AML-193 (cell line): Measurements from ENCODE around the gene PATJ.
"Not testable (repeated sequence)": the region's sequence is repeated elsewhere in the genome, so short reads cannot be mapped to it uniquely, and the experiment has no call there.

ENCODE experiments used
- DNase-seq, 2 experiments: peaks; one replicate each; lab custom pipeline; 2025; lab: John Stamatoyannopoulos, UW

Gene PATJ

DNA sequence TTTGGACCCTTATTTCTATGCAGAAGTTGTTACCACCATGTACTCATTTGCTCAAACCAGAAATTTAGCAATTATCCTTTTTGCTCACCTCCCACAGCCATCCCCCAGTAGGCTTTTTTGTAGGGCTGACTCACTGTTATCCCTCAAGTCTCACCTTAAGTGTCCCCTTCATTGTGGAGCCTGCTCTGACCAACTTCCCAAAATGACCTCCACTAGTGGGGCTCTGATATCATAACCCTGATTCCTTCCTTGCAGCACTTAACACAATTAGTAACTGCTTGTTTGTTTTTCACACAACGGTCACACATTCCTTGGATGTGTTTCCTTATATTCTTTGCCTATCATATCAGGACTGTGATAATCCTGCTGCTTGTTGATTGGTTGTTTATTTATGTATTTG is 76.7 kb downstream of the PATJ start:
- no peak for DNase-seq

DNA sequence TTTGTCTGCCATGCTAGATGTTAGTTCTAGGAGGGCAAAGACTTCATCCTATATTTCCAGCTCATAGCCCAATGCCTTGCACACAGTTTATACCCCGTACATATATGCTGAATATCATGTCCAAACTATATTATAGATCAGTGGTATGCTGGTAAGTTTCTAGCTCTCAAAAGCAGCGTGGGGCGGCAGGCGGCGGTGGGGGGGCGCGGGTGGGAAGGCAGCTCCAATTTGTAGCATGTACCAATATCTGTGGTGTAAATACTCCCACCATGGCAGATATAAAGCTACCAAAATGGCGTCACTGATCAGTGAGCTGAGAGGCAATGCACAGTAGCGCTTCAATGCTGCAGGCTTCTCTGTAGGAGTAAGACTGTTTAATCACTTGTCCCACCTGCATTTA is 77.1 kb downstream of the PATJ start:
- DNase-seq: no peak

- no peak for DNase-seq
Measured at GRCh38 chr1:61825393-61825792, 83.1 kb downstream of the PATJ start.

DNA sequence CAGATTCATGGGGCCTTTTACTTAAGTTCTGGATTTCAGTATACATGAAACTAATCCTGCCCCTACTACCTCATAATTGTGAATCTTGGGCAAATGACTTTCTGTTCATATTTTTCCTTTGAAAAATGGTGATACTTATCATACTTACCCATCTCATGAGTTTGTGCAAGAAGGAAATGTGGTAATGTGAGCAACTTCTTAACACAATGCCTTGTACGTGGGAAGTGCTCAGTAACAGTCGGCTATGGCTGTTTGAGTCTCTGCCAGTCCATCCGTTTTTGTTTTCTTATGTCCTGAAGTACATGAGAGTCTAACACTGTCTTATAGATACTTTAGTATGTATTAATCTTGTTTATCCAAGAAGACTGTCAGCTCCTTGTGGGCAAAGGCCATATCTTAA is 86.5 kb downstream of the PATJ start:
- peak; percentile 51 for DNase-seq

GRCh38 chr1:61836649-61837048 is 94.4 kb downstream of the PATJ start:
- no peak for DNase-seq

- not testable (repeated sequence) for DNase-seq
Measured at GRCh38 chr1:61837607-61838006, 95.3 kb downstream of the PATJ start.

DNA sequence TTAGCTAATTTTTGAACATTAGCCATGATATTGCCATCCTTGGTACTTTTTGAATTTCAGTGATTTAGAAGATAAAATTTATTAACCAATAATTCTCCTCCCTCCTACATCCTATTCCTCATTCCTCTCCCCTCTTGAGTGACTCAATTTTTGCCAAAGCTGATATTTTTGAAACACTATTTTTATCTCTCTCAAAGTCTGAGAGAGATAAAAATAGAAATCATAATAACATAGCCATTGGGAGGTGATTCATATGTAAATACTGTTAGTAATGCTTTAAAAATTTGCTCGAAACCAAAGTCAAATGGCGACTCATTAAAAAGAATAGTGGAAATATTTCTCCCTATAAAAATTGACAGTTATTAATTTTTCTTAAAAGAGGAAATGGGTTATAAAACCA is 97.4 kb downstream of the PATJ start:
- no peak for DNase-seq

GRCh38 chr1:61842036-61842435 is 99.8 kb downstream of the PATJ start:
- no peak for DNase-seq

DNA sequence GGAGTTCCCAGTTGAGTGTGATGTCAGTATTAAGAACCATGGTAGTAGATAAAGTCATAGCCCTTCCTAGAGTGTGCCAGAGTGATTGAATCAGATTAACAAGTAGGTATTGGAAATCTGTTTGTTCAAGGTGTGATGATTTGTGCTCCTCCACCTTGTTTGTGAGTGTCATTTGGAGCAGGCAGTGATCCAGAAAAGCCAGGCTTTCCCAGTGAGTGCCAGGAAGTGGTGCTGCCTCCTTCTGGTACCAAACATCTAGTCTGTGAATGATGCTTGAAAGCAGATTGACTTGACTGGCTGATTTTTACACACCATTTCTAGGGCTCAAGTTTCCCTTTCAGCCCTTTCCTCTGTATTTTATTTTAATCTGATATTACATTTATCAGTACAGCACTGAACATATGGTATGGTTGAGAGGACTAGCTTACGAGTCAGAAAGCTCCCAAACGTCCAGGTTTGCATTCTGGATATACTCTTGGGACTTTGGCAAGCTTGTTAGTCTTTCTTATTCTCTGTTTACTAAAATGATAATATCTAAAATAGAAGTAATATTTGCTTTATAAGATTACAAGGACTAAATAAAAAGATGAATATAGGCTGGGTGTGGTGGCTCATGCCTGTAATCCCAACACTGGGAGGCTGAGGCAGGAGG is 100.7 kb downstream of the PATJ start:
- no peak for DNase-seq

- DNase-seq: no peak
Measured at GRCh38 chr1:61844006-61844405, 101.7 kb downstream of the PATJ start.

- not testable (repeated sequence) for DNase-seq
Measured at GRCh38 chr1:61844664-61845063, 102.4 kb downstream of the PATJ start.

DNA sequence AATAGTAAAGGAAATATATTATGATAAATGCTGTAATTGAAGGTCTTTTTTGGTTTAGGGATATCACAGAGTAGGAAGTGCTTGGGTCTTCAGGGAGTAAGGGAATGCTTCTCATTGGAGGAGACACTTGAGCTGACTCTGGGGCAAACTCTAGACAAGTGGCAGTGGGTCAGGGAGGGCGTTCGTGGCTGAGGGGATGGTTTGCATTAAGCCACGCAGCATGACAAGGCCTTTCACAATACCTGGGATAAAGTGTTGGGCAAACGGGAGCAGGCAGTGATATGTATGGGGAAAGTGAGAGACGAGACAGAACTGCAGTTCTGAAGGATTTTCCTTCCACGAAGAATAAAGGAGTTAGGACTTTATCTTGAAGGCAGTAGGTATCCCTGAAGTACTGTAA is 109.0 kb downstream of the PATJ start:
- DNase-seq: no peak

DNA sequence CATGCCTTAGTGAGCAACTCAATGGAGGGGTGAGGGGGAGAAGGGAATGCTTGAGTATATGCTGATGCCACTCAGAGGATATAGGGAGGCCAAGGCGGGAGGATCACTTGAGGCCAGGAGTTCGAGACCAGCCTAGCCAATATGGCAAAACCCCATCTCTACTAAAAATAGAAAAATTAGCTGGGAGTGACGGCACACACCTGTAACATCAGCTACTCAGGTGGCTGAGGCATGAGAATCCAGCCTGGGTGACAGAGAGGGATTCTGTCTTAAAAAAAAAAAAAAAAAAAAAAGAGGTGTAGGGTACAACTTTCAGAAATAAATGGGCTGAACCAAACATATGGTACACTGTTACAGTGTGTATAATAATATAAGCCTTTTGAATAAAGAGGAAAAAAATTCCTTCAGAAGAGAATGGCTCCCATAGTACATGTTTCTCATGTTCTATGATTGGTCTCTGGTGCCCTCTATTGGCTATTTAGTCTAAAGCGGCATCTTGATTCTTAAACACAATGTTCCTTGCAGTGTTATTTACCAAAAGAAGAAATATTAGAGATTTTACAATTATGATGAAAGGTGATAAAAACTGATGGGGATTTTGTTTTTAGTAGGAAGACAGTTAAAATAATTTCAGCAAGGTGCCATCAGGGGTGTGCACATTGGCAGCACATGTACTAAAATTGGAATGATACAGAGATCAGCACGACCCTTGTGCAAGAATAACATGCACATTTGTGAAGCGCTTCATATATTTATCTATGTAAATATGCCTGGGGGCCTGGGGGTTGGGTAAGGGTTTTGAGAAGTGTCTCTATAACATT is 109.8 kb downstream of the PATJ start:
- peak; percentile 49 to 57 for DNase-seq

GRCh38 chr1:61852670-61853015 is 110.4 kb downstream of the PATJ start:
- no peak for DNase-seq

DNA sequence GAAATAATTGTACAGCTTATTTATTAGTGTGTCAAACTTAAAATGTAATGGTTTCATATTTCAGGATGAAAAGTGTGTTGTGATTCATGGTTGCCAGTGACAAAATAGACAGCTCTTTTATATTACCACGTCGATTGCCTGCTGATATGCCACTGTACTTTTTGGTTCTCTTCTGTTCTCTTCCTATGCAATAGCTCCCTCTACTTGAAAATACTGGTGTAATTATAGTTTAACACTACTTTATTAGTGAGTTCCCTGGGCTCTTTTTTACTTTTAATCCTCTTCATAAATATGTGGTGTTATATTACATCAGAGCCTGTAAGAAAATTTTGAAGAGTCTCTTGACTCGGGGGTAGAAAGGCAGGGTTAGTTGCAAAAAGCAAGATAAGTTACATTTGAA is 111.3 kb downstream of the PATJ start:
- peak; percentile 16 to 19 for DNase-seq

GRCh38 chr1:61864489-61864888 is 122.2 kb downstream of the PATJ start:
- no peak for DNase-seq

DNA sequence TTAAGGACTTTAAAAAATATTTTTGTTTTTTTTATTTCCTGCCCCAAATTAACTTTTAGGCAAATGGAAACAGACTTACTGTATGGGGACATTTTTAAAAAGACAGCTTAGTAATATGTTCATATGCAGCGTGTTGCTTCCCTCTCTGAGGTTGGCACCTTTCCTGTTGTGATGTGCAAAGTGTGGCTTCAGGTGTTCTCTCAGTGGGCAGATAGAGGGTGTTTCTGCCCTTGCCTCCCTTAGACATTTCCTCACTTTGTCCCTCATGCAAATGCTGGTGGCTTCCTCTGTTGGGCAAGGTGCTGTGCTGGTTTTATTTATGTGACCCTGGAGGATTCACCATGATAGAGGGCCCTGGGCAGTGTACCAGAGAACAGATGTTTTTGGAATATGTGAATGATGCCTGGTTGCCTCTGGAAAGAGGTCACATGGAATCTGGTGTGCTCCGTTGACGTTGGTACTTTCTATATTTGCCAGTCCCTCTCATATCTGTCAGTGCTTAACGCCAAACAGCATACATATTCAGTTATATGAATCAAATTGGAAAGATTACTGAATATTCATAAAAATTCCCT is 123.5 kb downstream of the PATJ start:
- no peak for DNase-seq

DNA sequence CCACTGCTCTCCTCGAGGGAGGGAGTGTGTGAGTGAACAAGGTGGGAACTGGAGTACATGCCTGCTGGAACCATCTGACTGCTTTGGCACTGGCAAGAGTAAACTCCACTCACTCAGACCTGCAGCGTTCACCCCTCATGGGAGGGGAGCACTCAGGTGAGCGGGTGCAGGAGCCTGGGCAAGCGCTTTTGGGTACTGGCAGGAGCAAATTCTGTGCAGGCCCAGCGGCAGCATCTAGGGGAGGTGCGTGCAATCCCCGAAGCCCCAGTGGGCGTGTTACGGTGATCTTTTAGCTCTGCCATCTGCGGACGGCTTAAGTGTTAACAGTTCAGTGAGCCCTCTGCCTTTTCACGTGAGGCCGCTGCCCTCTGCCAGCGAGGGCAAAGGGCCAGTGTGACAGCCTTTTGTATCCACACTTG is 127.4 kb downstream of the PATJ start:
- DNase-seq: no peak

GRCh38 chr1:61872206-61872605 is 129.9 kb downstream of the PATJ start:
- DNase-seq: no peak

DNA sequence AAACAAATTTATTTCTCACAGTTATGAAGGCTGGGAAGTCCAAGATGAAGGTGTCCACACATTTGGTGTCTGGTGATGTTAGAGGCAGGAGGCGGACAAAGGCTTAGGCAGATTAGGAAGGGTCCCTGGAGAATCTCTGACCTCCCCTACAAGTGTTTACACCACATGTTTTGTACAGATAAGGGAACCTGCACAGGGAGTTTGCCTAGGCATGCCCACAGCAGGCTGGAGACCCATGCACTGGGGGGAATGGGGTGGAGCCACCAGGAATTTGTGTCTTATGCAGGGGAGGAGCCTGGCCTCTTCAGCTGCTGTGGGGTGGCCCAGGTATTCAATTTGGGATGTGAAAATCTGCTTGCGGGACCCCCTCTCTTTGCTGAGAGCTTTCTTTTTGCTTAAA is 131.3 kb downstream of the PATJ start:
- DNase-seq: no peak

- DNase-seq: no peak
Measured at GRCh38 chr1:61873994-61874393, 131.7 kb downstream of the PATJ start.

GRCh38 chr1:61875198-61875597 is 132.9 kb downstream of the PATJ start:
- no peak for DNase-seq

GRCh38 chr1:61879887-61880474 is 137.7 kb downstream of the PATJ start:
- DNase-seq: not testable (repeated sequence)
